K562 (cell line): Measurements from ENCODE around the gene SCO1. TPM values are rescaled to one million over a fixed set of nuclear protein-coding genes. Genes with fewer than 3 reads are reported as not detected.

ENCODE experiments used
- ATAC-seq: fragments of 200-7000 bp; cut with Tn5 transposase; 3 replicates; pipeline ENCODE4 v1.9.1; 2020; ENCODE audit warnings: moderate library complexity
- BruUV-seq: library from RNA; stranded (reverse); fragments of 400-500 nt; replicated peaks from 2 replicates; lab custom pipeline; 2021; lab: Mats Ljungman, UMichigan
- CTCF ChIA-PET: fragments of 300-600 bp; formaldehyde crosslinking; extraction: SDS; loops from one replicate; lab custom pipeline; 2021; ENCODE audit warnings: low intra/inter-chr PET ratio; lab: Yijun Ruan, JAX
- POLR2A ChIA-PET: fragments of 300-600, 350-650 bp; sonication (Branson Sonifier 250); formaldehyde crosslinking; extraction: SDS; loops from one replicate; lab custom pipeline; 2021; ENCODE audit warnings: antibody characterized with exemption, inconsistent platforms; lab: Yijun Ruan, JAX
- DNase-seq, 4 experiments: peaks; one replicate each; pipeline versions ENCODE4 v3.0.0 to v3.0.0-alpha.2; 2011 to 2018; ENCODE audit warnings: low spot score in 3 of 4, mixed read lengths in 3 of 4; ENCODE audit errors: extremely low read depth in 1 of 4
- FAIRE-seq: peaks from 2 replicates; lab custom pipeline; 2011; peaks lifted over from hg19 to GRCh38; lab: Jason Lieb, UNC
- H2AFZ ChIP-seq: 2 replicates; pipeline ENCODE4 v1.6.0; 2011; ENCODE audit warnings: low read depth, low read length, control low read depth, inconsistent platforms
- H3K27ac ChIP-seq: fragments of 200-600 bp; 3 replicates; pipeline ENCODE4 v1.8.0; 2011; ENCODE audit warnings: low read depth, mild to moderate bottlenecking, control low read depth, inconsistent platforms, low read length, moderate library complexity, mixed read lengths; ENCODE audit errors: extremely low read depth
- H3K27me3 ChIP-seq, 2 experiments: fragments of 300-600 bp in 1 of 2; 2 replicates in 1 of 2; 3 replicates in 1 of 2; pipeline versions ENCODE4 v1.6.0 to v1.8.0; 2011; ENCODE audit warnings: inconsistent platforms in 2 of 2, low read length in 2 of 2, mild to moderate bottlenecking in 1 of 2, mixed read lengths in 1 of 2, moderate library complexity in 1 of 2; ENCODE audit not compliant: control insufficient read depth in 2 of 2, insufficient read depth in 2 of 2
- H3K36me3 ChIP-seq: fragments of 300-600 bp; 3 replicates; pipeline ENCODE4 v1.8.0; 2011; ENCODE audit warnings: mild to moderate bottlenecking, low read length, inconsistent platforms; ENCODE audit not compliant: control insufficient read depth, insufficient read depth
- H3K4me1 ChIP-seq, 2 experiments: fragments of 200-600 bp in 1 of 2; replicated peaks in 1 of 2; 2 replicates in 1 of 2; 3 replicates in 1 of 2; pipeline versions ENCODE4 v1.5.1 to v1.8.0; 2011; ENCODE audit warnings: inconsistent platforms in 2 of 2, low read length in 2 of 2, mild to moderate bottlenecking in 1 of 2, mixed read lengths in 1 of 2, moderate library complexity in 1 of 2; ENCODE audit not compliant: control insufficient read depth in 2 of 2, insufficient read depth in 2 of 2
- H3K4me2 ChIP-seq: 2 replicates; pipeline ENCODE4 v1.6.1; 2011; ENCODE audit warnings: low read length, control low read depth, inconsistent platforms, mixed read lengths; ENCODE audit not compliant: insufficient read depth
- H3K4me3 ChIP-seq: fragments of 200-600 bp; sonication (generic), shearing (Covaris generic); 2 replicates; pipeline ENCODE4 v1.5.1; 2016; ENCODE audit warnings: control low read depth, inconsistent platforms
- H3K79me2 ChIP-seq: fragments of 200-600 bp; 3 replicates; pipeline ENCODE4 v1.8.0; 2011; ENCODE audit warnings: low read length, inconsistent platforms; ENCODE audit not compliant: control insufficient read depth, insufficient read depth
- H3K9ac ChIP-seq, 2 experiments: 2 replicates each; pipeline versions ENCODE4 v1.6.0 to v1.6.1; 2011; ENCODE audit warnings: low read depth in 2 of 2, low read length in 2 of 2, control low read depth in 1 of 2, inconsistent platforms in 1 of 2, mild to moderate bottlenecking in 1 of 2, mixed read lengths in 1 of 2; ENCODE audit not compliant: insufficient read depth in 1 of 2
- H3K9me1 ChIP-seq: one replicate; pipeline ENCODE4 v1.6.0; 2011; ENCODE audit warnings: inconsistent platforms, mild to moderate bottlenecking, low read length, moderate library complexity; ENCODE audit not compliant: control insufficient read depth, insufficient read depth
- H3K9me3 ChIP-seq: replicated peaks from 2 replicates; pipeline ENCODE4 v1.5.1; 2011; ENCODE audit warnings: low read depth, low read length, inconsistent platforms; ENCODE audit not compliant: control insufficient read depth, insufficient read depth
- H4K20me1 ChIP-seq: replicated peaks from 2 replicates; pipeline ENCODE4 v1.6.1; 2011; ENCODE audit warnings: low read length, inconsistent platforms, mixed read lengths; ENCODE audit not compliant: control insufficient read depth, insufficient read depth
- BRCA1 ChIP-seq, 2 experiments: fragments of 450-650 bp in 1 of 2; sonication (generic) in 1 of 2; formaldehyde crosslinking in 1 of 2; IDR thresholded peaks; 2 replicates each; pipeline versions ENCODE4 v1.5.0 to v1.6.1; 2017 to 2020; ENCODE audit warnings: mild to moderate bottlenecking in 1 of 2, missing genetic modification reagents in 1 of 2
- CBX3 ChIP-seq, 2 experiments: IDR thresholded peaks; 1 replicate in 1 of 2; 2 replicates in 1 of 2; pipeline ENCODE4 v1.6.1; 2012; ENCODE audit warnings: inconsistent platforms in 2 of 2, low read length in 2 of 2, borderline replicate concordance in 1 of 2, control low read depth in 1 of 2
- EP300 ChIP-seq: IDR thresholded peaks from 2 replicates; pipeline ENCODE4 v1.6.1; 2012; ENCODE audit warnings: low read length, improper control_type of control experiment
- KDM5B ChIP-seq: fragments of 200-600 bp; sonication (generic); IDR thresholded peaks from 2 replicates; pipeline ENCODE4 v1.6.1; 2012; ENCODE audit warnings: low read depth, mild to moderate bottlenecking, moderate library complexity, low read length, control low read depth, inconsistent platforms; ENCODE audit not compliant: insufficient replicate concordance
- MLX ChIP-seq, 2 experiments: fragments of 450-650 bp in 1 of 2; sonication (generic) in 1 of 2; formaldehyde crosslinking; conservative IDR thresholded peaks; 2 replicates each; pipeline versions ENCODE4 v1.4.0 to v1.8.1; 2020 to 2022; ENCODE audit warnings: mild to moderate bottlenecking in 1 of 2, missing genetic modification reagents in 1 of 2
- NR2C1 ChIP-seq, 2 experiments: fragments of 450-650 bp; IDR thresholded peaks; 2 replicates each; pipeline ENCODE4 v1.6.1; 2017; ENCODE audit warnings: mild to moderate bottlenecking in 2 of 2, antibody characterized with exemption in 1 of 2, inconsistent platforms in 1 of 2, missing compliant biosample characterization in 1 of 2, missing genetic modification characterization in 1 of 2
- TCF3 ChIP-seq: sonication (generic); formaldehyde crosslinking; IDR thresholded peaks from 2 replicates; pipeline ENCODE4 v1.4.0; 2020; ENCODE audit warnings: mild to moderate bottlenecking, missing genetic modification reagents
- TCF7 ChIP-seq: sonication (generic); IDR thresholded peaks from 2 replicates; pipeline ENCODE4 v1.6.1; 2016; ENCODE audit warnings: antibody characterized with exemption, borderline replicate concordance
- USF2 ChIP-seq: sonication (generic); formaldehyde crosslinking; IDR thresholded peaks from 2 replicates; pipeline ENCODE4 v1.5.0; 2020; ENCODE audit warnings: missing genetic modification reagents
- WHSC1 ChIP-seq: IDR thresholded peaks from one replicate; pipeline ENCODE4 v1.6.1; 2012; ENCODE audit warnings: low read length, control low read depth, inconsistent platforms
- ZNF263 ChIP-seq: sonication (generic); formaldehyde crosslinking; IDR thresholded peaks from 2 replicates; pipeline ENCODE4 v1.8.0; 2022; ENCODE audit warnings: mild to moderate bottlenecking, missing genetic modification reagents, borderline replicate concordance
- ZNF511 ChIP-seq: sonication (generic); formaldehyde crosslinking; IDR thresholded peaks from 2 replicates; pipeline ENCODE4 v1.8.0; 2022; ENCODE audit warnings: mild to moderate bottlenecking, missing genetic modification reagents
- ZNF830 ChIP-seq: fragments of 250-450 bp; sonication (Bioruptor Pico); IDR thresholded peaks from 2 replicates; pipeline ENCODE4 v1.5.0; 2021; ENCODE audit warnings: mild to moderate bottlenecking
- WGBS: fragments of 100-300 bp; shearing (Covaris generic); methylation state at CpG from one replicate; pipeline ENCODE4 v1.1.6; 2016; ENCODE audit warnings: low coverage, mixed read lengths; ENCODE audit not compliant: insufficient coverage; ENCODE audit errors: missing lambda C conversion rate; 5-methylcytosine and 5-hydroxymethylcytosine counted together
- in situ Hi-C: fragments of 300-500 bp; cut with MboI; formaldehyde crosslinking; loops from 4 replicates; pipeline ENCODE4 v1.15.0; 2018; ENCODE audit warnings: inconsistent platforms, mixed read lengths
- intact Hi-C: fragments of 100-400 bp; cut with micrococcal nuclease; formaldehyde crosslinking; loops from 2 replicates; pipeline ENCODE4 v1.14.2; 2022
- polyA plus RNA-seq, 8 experiments: library from polyadenylated mRNA; depleted of rRNA in 4 of 8; stranded (reverse) in 5 of 8; unstranded in 3 of 8; fragments of >200 nt; fragmentation: Nextera tagmentation in 2 of 8; fragmentation: Illumina TruSeq in 1 of 8; extraction: Ambion mirVana in 2 of 8; extraction: Trizol in 1 of 8; gene quantifications; 2 replicates each; pipeline versions ENCODE4 v1.2.1 to v1.2.3, GENCODE V29; 2011 to 2014; ENCODE audit warnings: inconsistent platforms in 1 of 8, missing spikeins in 1 of 8
- total RNA-seq, 7 experiments: library from RNA; depleted of rRNA in 6 of 7; stranded (reverse); fragments of >200 nt in 6 of 7; fragmentation: Illumina TruSeq in 2 of 7; extraction: Trizol in 2 of 7; gene quantifications; 2 replicates each; pipeline versions ENCODE4 v1.2.1 to v1.2.3, GENCODE V29; 2011 to 2021; ENCODE audit warnings: low replicate concordance in 1 of 7

SCO1 gene
- total and polyA plus RNA-seq, 9 of the 15 experiments (the other 6 are each of a cell fraction or from before 2014, with no cell fraction given) = 7.1 to 40.9 (median 22.1) TPM

- Histone ChIP-seq H2AFZ (no peak overlapping the region), H3K79me2 (no peaks in the 10 kb centered on the region), H3K4me1 (0 out of 5 replicates have a peak, but pooled peaks cover 0 to 3% of the 10 kb centered on the region in 2 experiments), H3K4me3 (no peak overlapping the region), H4K20me1 (no peaks in the 10 kb centered on the region), H3K36me3 (no peaks in the 10 kb centered on the region), H3K27ac (no peak overlapping the region), H3K9ac (no peak overlapping the region), H3K27me3 (no peaks in the 10 kb centered on the region), H3K9me3 (no peaks in the 10 kb centered on the region), H3K4me2 (no peak overlapping the region), H3K9me1 (no peaks in the 10 kb centered on the region)
- in situ Hi-C loops (no loop called here), intact Hi-C loops (no loop called here)
- ChIA-PET POLR2A (no interaction called here), CTCF (no interaction called here)
- WGBS = 2% methylated on average over 5 of the region's 10 CpGs
- TF ChIP-seq NR2C1 (IDR thresholded peaks at IDR 0.05) (no peak), NR2C1 (tag; IDR thresholded peaks at IDR 0.05) (no peak), ZNF511 (CRISPR knock-in tag) (no peak), EP300 (no peak), ZNF263 (CRISPR knock-in tag) (no peak)
- no TSS peak for BruUV-seq
- FAIRE-seq (no peak), DNase-seq (no peak), ATAC-seq (no peak)
Measured at GRCh38 chr17:10728331-10728892, 31.1 kb upstream of the SCO1 start.

GRCh38 chr17:10727192-10727591 is 29.9 kb upstream of the SCO1 start:
- Histone ChIP-seq H3K9me3 (no peaks in the 10 kb centered on the region), H2AFZ (no peak overlapping the region), H3K9ac (no peak overlapping the region), H3K27me3 (no peaks in the 10 kb centered on the region), H3K4me2 (no peak overlapping the region), H3K4me1 (0 out of 5 replicates have a peak, but pooled peaks cover 0 to 3% of the 10 kb centered on the region in 2 experiments), H3K36me3 (no peaks in the 10 kb centered on the region), H4K20me1 (no peaks in the 10 kb centered on the region), H3K79me2 (no peaks in the 10 kb centered on the region), H3K4me3 (no peak overlapping the region), H3K9me1 (no peaks in the 10 kb centered on the region), H3K27ac (no peak overlapping the region)
- POLR2A ChIA-PET = no interaction called here
- intact Hi-C loops (no loop called here), in situ Hi-C loops (no loop called here)
- ATAC-seq = no peak
- BruUV-seq = no TSS peak
- no peak for DNase-seq
- no peak for FAIRE-seq
- TF ChIP-seq CBX3 (IDR thresholded peaks at IDR 0.05; ENCODE audit: borderline replicate concordance in 1 of 2, low read length in 2 of 2) = no peak
- TF ChIP-seq WHSC1 = no peak
- TF ChIP-seq MLX (CRISPR knock-in tag; conservative IDR thresholded peaks at IDR 0.05) = no peak
- no peak for TF ChIP-seq TCF7
- TF ChIP-seq ZNF830 (CRISPR knock-in tag) = no peak
- no peak for TF ChIP-seq KDM5B
- no peak for TF ChIP-seq BRCA1 (IDR thresholded peaks at IDR 0.05)
- no peak for TF ChIP-seq BRCA1 (CRISPR knock-in tag; IDR thresholded peaks at IDR 0.05)
- no peak for TF ChIP-seq TCF3 (CRISPR knock-in tag)
- no peak for TF ChIP-seq USF2
- CTCF ChIA-PET = no interaction called here
- WGBS = 2% methylated on average over 4 of the region's 5 CpGs
